ENCODE data around the gene THOC1. TPM values are rescaled to one million over a fixed set of nuclear protein-coding genes. Genes with fewer than 3 reads are reported as not detected.
"Not testable (repeated sequence)": the region's sequence is repeated elsewhere in the genome, so short reads cannot be mapped to it uniquely, and the experiment has no call there.

The THOC1 gene
- total RNA-seq, 2 experiments from 2014 or later: 66.0 to 69.5 TPM

- CTCF ChIA-PET: no interaction called here
- intact Hi-C loops (cut with micrococcal nuclease): no loop called here
- DNase-seq (no peak), ATAC-seq (no peak)
- Mint-ChIP-seq H3K4me1 (ENCODE audit: low read depth) (no peaks in the 10 kb centered on the region), H3K36me3 (ENCODE audit: low read depth) (no peaks in the 10 kb centered on the region), H3K27me3 (peaks cover 12% of the 10 kb centered on the region), H3K9me3 (no peaks in the 10 kb centered on the region), H3K4me3 (no peak overlapping the region), H3K27ac (no peak overlapping the region)
- POLR2A ChIA-PET: no interaction called here
- TF ChIP-seq CTCF (IDR thresholded peaks at IDR 0.05): no peak
Measured at GRCh38 chr18:293536-293935, 25.7 kb upstream of the THOC1 start.

- H3K27me3 Mint-ChIP-seq: peaks cover 16% of the 10 kb centered on the region
- H3K9me3 Mint-ChIP-seq: no peaks in the 10 kb centered on the region
- no peak overlapping the region for H3K4me3 Mint-ChIP-seq
- H3K4me1 Mint-ChIP-seq (ENCODE audit: low read depth): peaks cover 2% of the 10 kb centered on the region
- no peak overlapping the region for H3K27ac Mint-ChIP-seq
- H3K36me3 Mint-ChIP-seq (ENCODE audit: low read depth): no peaks in the 10 kb centered on the region
- DNase-seq (no peak), ATAC-seq (no peak)
- intact Hi-C loops (cut with micrococcal nuclease): no loop called here
- ChIA-PET POLR2A (interaction anchor here (0.6 kb wide), 1 partner anchor 16 kb away, joined by 3 read pairs; no protein-coding TSS in a partner anchor), CTCF (no interaction called here)
- TF ChIP-seq CTCF (IDR thresholded peaks at IDR 0.05): no peak
Measured at GRCh38 chr18:292271-292670, 24.4 kb upstream of the THOC1 start.

GRCh38 chr18:289970-290369, 22.1 kb upstream of the THOC1 start:
- ATAC-seq; H3K9me3 Mint-ChIP-seq; CTCF ChIA-PET; H3K4me3 Mint-ChIP-seq; intact Hi-C loops (cut with micrococcal nuclease); H3K4me1 Mint-ChIP-seq (ENCODE audit: low read depth); DNase-seq; H3K27ac Mint-ChIP-seq; POLR2A ChIA-PET; H3K36me3 Mint-ChIP-seq (ENCODE audit: low read depth): not testable (repeated sequence)
- peaks cover 14% of the 10 kb centered on the region for H3K27me3 Mint-ChIP-seq

- no peak for TF ChIP-seq CTCF (IDR thresholded peaks at IDR 0.05)
- Mint-ChIP-seq H3K36me3 (ENCODE audit: low read depth) (no peaks in the 10 kb centered on the region), H3K27ac (no peak overlapping the region), H3K9me3 (no peaks in the 10 kb centered on the region), H3K4me1 (ENCODE audit: low read depth) (peaks cover 7% of the 10 kb centered on the region), H3K27me3 (peaks cover 10% of the 10 kb centered on the region), H3K4me3 (no peak overlapping the region)
- CTCF ChIA-PET: no interaction called here
- no peak for ATAC-seq
- no peak for DNase-seq
- intact Hi-C loops (cut with micrococcal nuclease): no loop called here
- POLR2A ChIA-PET: no interaction called here
Measured at GRCh38 chr18:289026-289425, 21.2 kb upstream of the THOC1 start.

GRCh38 chr18:286515-287310, 18.9 kb upstream of the THOC1 start:
- H3K9me3 Mint-ChIP-seq: no peaks in the 10 kb centered on the region
- ATAC-seq (peak; percentile 30), DNase-seq (no peak)
- H3K4me3 Mint-ChIP-seq: no peak overlapping the region
- TF ChIP-seq CTCF (IDR thresholded peaks at IDR 0.05): no peak
- intact Hi-C loops (cut with micrococcal nuclease): no loop called here
- H3K27me3 Mint-ChIP-seq: peaks cover 13% of the 10 kb centered on the region
- POLR2A ChIA-PET: no interaction called here
- peaks cover 7% of the 10 kb centered on the region for H3K4me1 Mint-ChIP-seq (ENCODE audit: low read depth)
- H3K36me3 Mint-ChIP-seq (ENCODE audit: low read depth): no peaks in the 10 kb centered on the region
- CTCF ChIA-PET: no interaction called here
- H3K27ac Mint-ChIP-seq: no peak overlapping the region
